ENCODE measurements around the gene LRRC8B. TPM values are rescaled to one million over a fixed set of nuclear protein-coding genes. Genes with fewer than 3 reads are reported as not detected.

The LRRC8B gene
- total and polyA plus RNA-seq, 2 of the 8 experiments (the other 6 are each of a cell fraction or from before 2014, with no cell fraction given) = 18.4 to 29.2 TPM

- TF ChIP-seq HDAC6 (IDR thresholded peaks at IDR 0.05; ENCODE audit: low read depth, low read length) = no peak
- no peak for TF ChIP-seq TBP (IDR thresholded peaks at IDR 0.05; ENCODE audit: low read depth, low read length)
- TF ChIP-seq TAF1 (IDR thresholded peaks at IDR 0.05; ENCODE audit: low read depth, low read length) = no peak
- no peak for TF ChIP-seq EGR1 (IDR thresholded peaks at IDR 0.05; ENCODE audit: borderline replicate concordance, low read depth, low read length)
- no peak for TF ChIP-seq E2F6 (IDR thresholded peaks at IDR 0.05)
- TF ChIP-seq BRCA1 (IDR thresholded peaks at IDR 0.05; ENCODE audit: low read depth, low read length) = no peak
- TF ChIP-seq POLR2A (IDR thresholded peaks at IDR 0.05; ENCODE audit: control extremely low read depth in 1 of 2, low read depth in 2 of 2, low read length in 2 of 2) = no peak
- no peak for TF ChIP-seq SAP30 (IDR thresholded peaks at IDR 0.05; ENCODE audit: insufficient read depth, insufficient replicate concordance, low read length)
- TF ChIP-seq BACH1 (IDR thresholded peaks at IDR 0.05; ENCODE audit: low read length) = no peak
- Histone ChIP-seq H2AK5ac (ENCODE audit: low read depth, low read length) (no peak overlapping the region), H3K9ac (replicated peaks in 1 of 4; ENCODE audit: extremely low read depth in 1 of 4, low read depth in 3 of 4, low read length in 3 of 4) (no peak overlapping the region), H3K23ac (ENCODE audit: insufficient read length) (no peak overlapping the region), H3K36me3 (ENCODE audit: control insufficient read depth in 2 of 4, insufficient read depth in 4 of 4, low read length in 3 of 4) (no peaks in the 10 kb centered on the region; a peak in 1 of 8 replicates), H2BK15ac (ENCODE audit: low read length) (no peak overlapping the region), H4K20me1 (replicated peaks in 1 of 2; ENCODE audit: control insufficient read depth in 1 of 2, insufficient read depth in 2 of 2, low read length in 2 of 2) (peaks cover 0 to 2% of the 10 kb centered on the region in 2 experiments), H4K8ac (ENCODE audit: extremely low read depth, insufficient read depth, low read length) (no peak overlapping the region), H3K4me2 (ENCODE audit: insufficient read depth in 1 of 2, low read depth in 2 of 2, low read length in 2 of 2) (no peak overlapping the region), H3K18ac (ENCODE audit: extremely low read depth, low read length) (no peak overlapping the region), H2BK120ac (replicated peaks; ENCODE audit: low read depth, low read length) (no peak overlapping the region), H2AFZ (ENCODE audit: low read length) (no peak overlapping the region), H3K4ac (replicated peaks; ENCODE audit: insufficient read length, low read depth, low read length) (no peak overlapping the region), H2BK20ac (ENCODE audit: low read length) (no peak overlapping the region), H4K91ac (replicated peaks; ENCODE audit: insufficient read length, low read length) (no peak overlapping the region), H3K56ac (replicated peaks; ENCODE audit: insufficient read length, low read depth, low read length) (no peak overlapping the region), H3K4me1 (replicated peaks in 1 of 4; ENCODE audit: control insufficient read depth in 3 of 4, insufficient read depth in 4 of 4, low read length in 3 of 4) (peaks cover 3 to 24% (median 6%) of the 10 kb centered on the region in 4 experiments), H3K79me2 (ENCODE audit: control insufficient read depth in 1 of 2, insufficient read depth in 2 of 2, low read length in 2 of 2) (peaks cover 7 to 70% of the 10 kb centered on the region in 2 experiments), H4K5ac (ENCODE audit: insufficient read length, low read depth, low read length) (no peak overlapping the region), H3K23me2 (ENCODE audit: low read depth, low read length) (peaks cover 10% of the 10 kb centered on the region; the same call in 1 of the 2 replicates), H3K27ac (ENCODE audit: low read depth, low read length) (no peak overlapping the region), H2BK5ac (ENCODE audit: low read depth, low read length) (no peak overlapping the region), H3K79me1 (ENCODE audit: low read depth, low read length) (peaks cover under 1% of the 10 kb centered on the region), H3K27me3 (replicated peaks in 1 of 4; ENCODE audit: control insufficient read depth in 3 of 4, extremely low read depth in 1 of 4, insufficient read depth in 3 of 4, low read length in 3 of 4) (no peaks in the 10 kb centered on the region), H2BK12ac (ENCODE audit: low read depth, low read length) (no peak overlapping the region), H3K14ac (ENCODE audit: insufficient read length) (no peak overlapping the region), H3K4me3 (ENCODE audit: extremely low read depth in 1 of 4, insufficient read depth in 2 of 4, low read depth in 3 of 4, low read length in 4 of 4) (no peak overlapping the region), H3K9me3 (ENCODE audit: insufficient read depth in 2 of 2, low read depth in 1 of 2, low read length in 1 of 2) (no peaks in the 10 kb centered on the region)
- FAIRE-seq (no peak), DNase-seq (ENCODE audit: low read depth in 1 of 2, low spot score in 2 of 2) (no peak)
- ChIA-PET CTCF (ENCODE audit: partially characterized antibody) (interaction anchor here (0.8 to 1.5 kb wide), 2 partner anchors 71 to 74 kb away, joined by 3 to 6 read pairs; no protein-coding TSS in a partner anchor), POLR2A (ENCODE audit: partially characterized antibody) (interaction anchor here (1.1 kb wide), 1 partner anchor 22 kb away, joined by 3 read pairs; no protein-coding TSS in a partner anchor)
- WGBS, 2 experiments (ENCODE audit: extremely low coverage in 1 of 2, insufficient coverage in 1 of 2, insufficient read length in 1 of 2, insufficient replicate concordance in 2 of 2, low coverage in 1 of 2, low lambda C conversion rate in 2 of 2, missing lambda C conversion rate in 1 of 2) = 78% methylated on average over 2 of the region's 2 CpGs; no CpG with 5 or more reads in 1 of the 2 experiments
These were observed 3.2 kb downstream of the LRRC8B start for GRCh38 chr1:89527750-89528381.

Measured in H1 (cell line).